Glomerular visceral epithelial cell (primary cell): ENCODE measurements around the gene CXCL3.
A peak's percentile ranks its signal among the peaks of the same experiment; 100 is the strongest.

Experiments
- DNase-seq: peaks from one replicate; pipeline ENCODE4 v3.0.0-alpha.2; 2016; ENCODE audit errors: extremely low spot score

Gene CXCL3

DNA sequence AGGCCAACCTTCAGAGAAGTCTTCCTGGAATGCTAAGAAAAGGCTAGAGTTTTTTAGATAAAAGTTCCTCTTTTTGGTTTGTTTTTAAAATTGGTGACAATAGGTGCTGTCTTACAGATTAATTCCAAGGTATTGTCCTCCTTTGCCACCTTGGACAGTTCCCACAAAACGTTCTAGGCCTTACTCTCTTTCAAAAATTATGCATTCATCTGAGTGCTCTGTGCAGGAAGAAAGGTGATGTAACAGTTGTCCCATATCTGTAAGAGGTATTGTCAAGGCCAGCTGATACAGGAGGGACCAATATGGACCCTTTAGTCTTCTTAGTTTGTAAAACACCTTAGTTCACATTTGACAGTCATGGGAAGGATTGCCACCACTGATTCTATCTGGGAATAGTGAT is 24.2 kb downstream of the CXCL3 start:
- DNase-seq, result no peak

DNA sequence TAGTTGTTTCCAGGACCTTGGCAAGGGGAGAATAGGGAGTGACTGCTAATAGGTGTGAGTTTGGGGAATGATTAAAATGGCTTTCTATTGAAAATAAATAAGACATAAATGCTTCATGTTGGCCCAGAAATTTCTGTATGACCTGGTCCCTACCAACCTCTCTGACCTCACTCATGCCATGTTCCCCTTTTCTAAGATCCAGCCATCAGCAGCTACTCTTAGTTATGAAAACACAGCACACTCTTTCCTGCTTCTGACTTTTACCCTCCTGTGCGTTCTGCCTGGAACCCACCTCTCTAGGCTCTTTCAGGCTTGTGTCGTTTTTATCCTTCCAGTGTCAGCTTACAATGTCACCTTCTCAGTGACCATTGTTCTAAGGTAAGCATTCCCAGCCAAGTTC is 25.2 kb downstream of the CXCL3 start:
- DNase-seq, result no peak

DNA sequence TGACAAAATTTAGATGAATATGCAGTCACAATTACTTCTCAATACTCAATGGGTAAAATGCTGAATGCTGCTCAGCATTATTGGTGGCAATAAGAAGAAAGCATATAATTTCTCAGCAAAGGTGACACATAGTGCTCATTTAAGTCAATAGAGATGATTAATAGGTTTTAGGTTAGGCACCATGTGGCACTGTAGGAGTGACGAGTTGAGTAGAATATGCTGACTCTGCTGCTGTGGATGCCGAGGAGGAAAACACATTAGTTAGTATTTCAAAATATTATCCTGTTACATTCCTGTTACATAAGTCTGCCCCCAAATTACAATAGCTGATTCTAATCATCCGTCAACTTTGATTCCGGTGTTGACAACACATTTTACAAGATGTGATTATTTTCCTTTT is 26.4 kb downstream of the CXCL3 start:
- no peak for DNase-seq

DNA sequence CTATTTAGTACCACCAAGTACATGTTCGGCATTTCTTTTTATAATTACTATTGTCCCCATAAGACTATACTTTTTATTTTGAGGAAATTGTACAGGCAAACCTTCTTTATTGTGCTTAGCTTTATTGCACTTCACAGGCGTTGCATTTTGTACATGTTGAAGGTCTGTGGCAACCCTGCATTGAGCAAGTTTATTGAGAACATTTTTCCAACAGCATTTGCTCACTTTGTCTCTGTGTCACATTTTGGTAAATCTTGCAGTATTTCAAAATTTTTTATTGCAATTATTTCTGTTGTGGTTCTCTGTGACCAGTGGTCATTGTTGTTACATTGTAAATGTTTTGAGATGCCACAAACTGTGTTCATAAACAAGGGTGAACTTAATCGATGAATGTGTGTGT is 29.2 kb downstream of the CXCL3 start:
- no peak for DNase-seq

DNA sequence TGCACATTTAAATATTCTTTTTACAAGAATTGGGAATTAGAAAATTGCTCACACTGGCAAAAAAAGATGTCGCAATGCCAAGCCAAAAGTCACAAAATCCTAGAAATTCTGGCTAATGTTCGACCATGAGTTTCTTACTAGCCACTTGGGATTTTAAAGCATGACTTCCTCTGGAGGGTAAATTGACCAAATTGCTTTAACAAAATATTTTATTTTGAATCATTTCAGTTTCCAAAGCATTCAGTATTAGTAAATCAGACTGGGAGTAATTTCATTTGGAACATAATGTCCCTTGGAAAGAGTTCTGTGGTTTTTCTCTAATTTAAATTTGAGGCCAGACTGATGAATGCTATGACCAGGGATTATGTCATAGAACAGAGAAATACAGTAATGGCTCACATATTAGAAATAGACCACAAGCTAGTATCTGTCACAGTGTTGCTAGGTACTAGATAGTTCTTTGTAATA is 32.4 kb downstream of the CXCL3 start:
- peak; percentile 70 for DNase-seq

DNA sequence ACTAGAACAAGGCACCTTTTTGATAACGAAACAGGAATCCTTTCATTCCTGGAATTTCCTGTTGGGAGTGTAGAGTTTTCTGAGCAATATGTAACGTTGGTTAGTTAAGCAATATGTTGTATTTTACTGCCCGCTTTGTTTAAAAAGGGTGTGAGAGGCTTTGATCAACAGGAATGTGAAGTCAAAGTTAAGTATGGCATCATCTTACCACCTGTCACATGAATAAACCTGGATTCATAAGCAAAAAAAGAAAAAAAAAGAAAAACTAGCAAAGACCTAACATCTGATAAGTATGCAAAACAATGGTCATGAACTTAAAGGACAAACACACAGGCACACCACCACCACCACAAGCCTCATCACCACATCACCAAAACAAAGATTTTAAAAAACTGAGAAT is 33.0 kb downstream of the CXCL3 start:
- peak; percentile 39 for DNase-seq

DNA sequence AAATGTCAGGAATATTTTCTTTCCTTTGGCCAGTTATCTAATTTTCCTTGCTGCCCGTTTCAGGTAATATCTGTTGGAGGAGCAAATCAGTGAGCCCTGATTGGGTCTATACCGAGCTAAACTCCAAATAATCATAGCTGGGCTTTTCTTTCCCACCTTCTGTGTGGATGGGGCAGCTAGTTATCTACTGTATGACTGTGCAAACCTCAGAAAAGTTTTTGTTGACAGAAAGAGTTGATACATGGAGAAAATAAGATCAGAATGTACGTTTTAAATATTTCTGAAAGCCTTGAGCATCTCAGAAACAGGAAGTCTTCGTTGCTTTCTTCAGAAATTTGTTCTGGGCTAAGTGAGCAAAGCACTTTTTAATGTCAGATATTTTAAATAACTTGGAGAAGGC is 33.8 kb downstream of the CXCL3 start:
- DNase-seq, result no peak

DNA sequence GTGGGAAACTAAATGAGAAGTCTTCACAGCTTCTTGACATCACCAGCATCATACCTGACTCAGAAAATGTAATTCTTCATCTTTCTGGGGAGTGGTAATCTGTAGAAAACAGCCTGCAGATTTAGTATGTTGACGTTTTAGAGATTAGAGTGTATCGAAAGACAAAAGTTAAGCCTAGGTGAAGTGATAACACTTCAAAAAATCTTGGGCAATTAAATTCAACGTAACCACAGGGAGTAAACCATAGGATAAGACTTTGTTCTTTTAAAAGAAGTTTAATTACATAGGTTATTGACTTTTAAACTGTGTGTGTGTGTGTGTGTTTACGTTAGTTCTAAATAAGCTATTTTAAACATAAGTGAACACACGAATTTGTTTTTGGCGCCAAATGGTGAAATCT is 38.2 kb downstream of the CXCL3 start:
- DNase-seq, result no peak

DNA sequence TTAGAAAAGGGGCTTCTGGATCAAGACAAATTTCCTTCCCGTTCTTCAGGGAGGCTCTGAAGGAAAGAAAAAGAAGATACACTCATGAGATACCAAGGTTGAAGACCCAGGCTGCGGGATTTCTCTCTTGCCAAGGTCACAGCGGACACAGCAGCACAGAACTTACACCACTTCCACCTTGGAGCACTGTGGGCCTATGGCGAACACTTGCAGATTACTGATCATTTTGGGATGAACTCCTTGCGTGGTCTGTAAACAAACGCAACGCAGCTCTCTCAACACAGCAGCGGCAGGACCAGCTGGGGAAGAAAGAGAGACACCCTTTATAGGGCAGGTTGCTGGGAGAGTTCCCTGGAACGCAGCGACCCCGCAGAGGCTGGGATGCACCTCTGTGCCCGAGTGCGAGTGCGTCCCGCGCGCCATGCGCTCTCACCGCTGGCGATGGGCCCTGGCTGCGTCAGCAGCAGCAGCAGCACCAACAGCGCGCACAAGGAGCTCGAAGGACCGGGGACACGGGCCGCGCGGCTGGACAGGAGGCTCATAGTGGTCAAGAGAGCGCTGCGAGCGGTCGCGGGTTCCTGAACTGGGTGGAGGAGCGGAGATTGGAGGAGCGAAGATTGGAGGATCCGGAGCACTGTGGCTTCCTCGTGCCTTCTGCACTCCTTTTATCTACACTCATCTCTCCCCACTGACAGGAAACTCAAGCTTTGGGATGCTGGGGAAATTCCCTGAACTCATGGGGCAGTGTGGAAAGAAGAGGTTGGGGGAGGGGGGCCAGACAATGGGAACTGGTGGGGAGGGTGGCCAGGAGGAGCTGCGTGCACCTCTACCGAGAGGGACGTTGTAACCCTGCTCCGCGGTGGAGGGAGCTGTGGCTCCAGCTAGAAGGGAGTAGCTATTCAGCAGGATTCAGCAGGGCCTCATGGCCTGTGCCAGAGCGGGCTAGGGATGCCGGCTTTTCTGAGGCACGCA is 40.2 kb downstream of the CXCL3 start, which contains the start of gene CXCL5:
Gene CXCL5, minus strand, starts transcription at position 638 of the 972 bp plus-strand sequence. Its CDS starts 96 bp downstream, at position 542.
- peak; percentile 62 for DNase-seq

DNA sequence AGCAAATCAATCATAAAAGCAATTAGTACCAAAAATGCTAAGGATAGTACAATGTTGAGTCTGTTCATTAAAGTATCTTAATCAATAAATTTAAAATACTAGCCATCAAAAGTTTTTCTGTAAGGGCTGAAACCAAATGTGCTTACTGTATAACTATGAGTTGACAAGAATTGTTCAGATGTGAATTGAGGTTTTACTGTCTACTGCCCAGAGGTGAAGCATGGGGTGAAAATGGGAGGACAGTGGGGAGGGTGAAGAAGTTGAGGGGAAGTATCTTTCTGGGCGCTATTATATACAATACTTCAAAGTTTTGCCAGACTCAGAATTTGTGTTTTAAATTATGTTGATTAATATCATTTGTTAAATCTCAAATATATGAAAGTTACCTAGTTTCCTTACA is 46.4 kb downstream of the CXCL3 start:
- no peak for DNase-seq

DNA sequence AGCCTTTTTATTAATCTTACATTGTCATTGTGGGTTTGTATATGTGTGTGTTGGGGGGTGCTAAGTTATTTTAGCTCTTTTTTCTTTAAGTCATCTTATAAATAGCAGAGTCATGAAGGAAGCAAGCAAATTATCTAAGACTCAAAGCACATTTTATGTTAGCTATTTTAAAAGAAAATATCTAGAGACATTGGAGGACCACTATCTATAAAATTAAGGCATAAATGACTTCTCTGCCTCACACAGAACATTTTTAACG is 46.8 kb downstream of the CXCL3 start:
- no peak for DNase-seq

DNA sequence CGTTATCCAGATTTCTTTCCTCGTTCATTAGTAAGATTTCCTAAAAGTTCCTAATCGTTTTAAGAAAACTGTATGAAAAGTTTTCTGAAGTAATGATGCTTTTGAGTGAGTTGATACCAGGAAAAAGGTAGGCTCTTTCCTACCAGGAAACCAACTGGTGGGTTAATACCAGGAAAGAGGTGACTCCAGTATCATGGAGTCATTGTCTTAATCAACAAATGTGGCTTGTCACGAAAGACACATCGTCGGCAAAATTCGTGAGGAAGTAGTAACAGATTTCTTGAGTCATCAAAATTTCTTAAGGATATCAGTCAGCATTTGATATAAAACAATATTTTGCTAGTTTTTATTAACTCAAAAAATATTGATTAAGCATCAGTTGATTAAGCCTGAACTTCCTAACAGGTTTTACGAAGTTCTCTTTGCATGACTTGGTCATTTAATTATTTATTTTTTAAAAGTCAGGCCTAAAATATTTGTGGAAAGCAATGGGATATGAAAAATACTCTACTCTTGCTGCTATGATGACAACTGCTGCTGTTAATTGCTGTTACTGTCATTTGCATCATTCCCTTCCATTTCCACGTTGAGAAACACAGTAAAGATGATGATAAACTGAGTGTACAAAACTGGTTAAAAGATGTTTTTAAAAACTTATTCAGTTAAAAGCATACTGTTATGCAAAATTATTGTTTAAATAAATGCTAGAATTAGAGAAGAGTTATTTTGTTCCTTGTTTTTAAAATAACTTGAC is 47.3 kb downstream of the CXCL3 start:
- DNase-seq, result no peak

DNA sequence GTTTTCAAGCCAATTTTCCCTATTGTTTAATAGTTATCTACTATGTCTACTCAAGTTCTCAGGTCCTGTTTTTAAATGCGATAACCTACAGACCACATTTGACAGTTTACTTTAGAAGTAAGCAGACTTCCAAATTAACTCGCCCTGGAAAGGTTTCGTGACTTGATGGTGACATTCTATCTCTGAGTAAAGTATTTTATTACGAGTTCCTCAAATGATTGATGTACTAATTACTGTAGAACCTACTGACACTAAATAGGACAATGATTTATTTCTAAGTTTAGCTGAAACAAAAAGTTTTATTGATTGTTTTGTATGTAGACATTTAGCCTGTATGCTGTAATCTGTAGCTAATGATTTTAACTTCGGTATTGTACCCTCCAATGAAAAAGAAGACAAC is 48.6 kb downstream of the CXCL3 start:
- no peak for DNase-seq

DNA sequence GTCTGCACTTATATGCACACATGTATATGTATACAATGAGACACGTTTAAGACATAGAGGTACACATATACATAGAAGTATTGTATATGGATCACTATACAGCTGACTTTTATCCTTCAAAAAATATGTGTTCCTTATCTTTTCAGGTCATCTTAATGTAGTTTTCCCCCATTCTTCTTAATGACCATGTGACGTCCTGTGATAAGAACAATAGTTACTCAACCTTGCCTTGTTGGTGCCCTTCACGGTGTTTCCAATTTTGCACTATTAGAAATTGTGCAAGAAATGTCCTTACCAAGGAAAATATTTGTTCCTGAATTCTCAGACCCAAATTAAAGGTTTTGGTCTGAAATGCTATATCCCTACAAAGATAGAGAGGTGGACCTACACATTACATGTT is 49.5 kb downstream of the CXCL3 start:
- no peak for DNase-seq

DNA sequence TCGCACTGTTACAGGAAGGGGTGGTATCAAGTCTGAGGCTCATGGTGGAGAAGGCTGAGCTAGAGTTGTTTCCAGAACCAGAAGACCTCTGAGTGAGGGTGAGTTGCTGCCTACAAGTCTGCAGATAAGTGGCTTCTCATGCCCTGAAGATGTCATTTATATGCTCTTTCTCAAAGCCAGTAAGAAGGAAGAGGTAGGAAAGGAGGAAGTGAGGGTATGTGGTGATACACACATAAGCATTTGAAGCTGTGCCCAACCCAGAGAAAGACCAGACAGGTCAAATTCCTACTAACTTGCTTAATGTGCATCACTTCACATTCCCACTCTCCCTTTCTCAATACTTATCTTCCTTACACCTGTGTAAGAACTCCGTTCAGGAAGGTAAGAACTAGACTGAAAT is 50.4 kb downstream of the CXCL3 start, which contains the start of gene PPBP:
Gene PPBP, minus strand, starts transcription at position 130 of the 400 bp plus-strand sequence. Its CDS starts 87 bp downstream, at position 43.
- no peak for DNase-seq
